IMR-90 (cell line): ENCODE data around the gene RCN1. TPM values are rescaled to one million over a fixed set of nuclear protein-coding genes. Genes with fewer than 3 reads are reported as not detected.

Source experiments
- ATAC-seq: fragments of 200-7000 bp; cut with Tn5 transposase; 2 replicates; pipeline ENCODE4 v1.9.1; 2020; ENCODE audit warnings: low read depth, mild to moderate bottlenecking, moderate library complexity
- BruUV-seq: library from RNA; stranded (reverse); fragments of 400-500 nt; replicated peaks from 2 replicates; lab custom pipeline; 2021; lab: Mats Ljungman, UMichigan
- CTCF ChIA-PET: fragments of 300-600 bp; formaldehyde crosslinking; extraction: SDS; loops from one replicate; lab custom pipeline; 2021; ENCODE audit warnings: antibody characterized with exemption; lab: Yijun Ruan, JAX
- POLR2A ChIA-PET: fragments of 300-600 bp; sonication (Branson Sonifier 250); formaldehyde crosslinking; loops from one replicate; lab custom pipeline; 2022; ENCODE audit warnings: antibody characterized with exemption; ENCODE audit not compliant: unreplicated experiment; lab: Charles Lee
- DNase-seq: peaks from one replicate; pipeline ENCODE4 v3.0.0; 2013
- H2AFZ ChIP-seq: replicated peaks from 2 replicates; pipeline ENCODE3; 2013; ENCODE audit warnings: low read length, mild to moderate bottlenecking; ENCODE audit not compliant: poor library complexity
- H2AK5ac ChIP-seq: 2 replicates; pipeline ENCODE4 v1.6.1; 2013; ENCODE audit warnings: low read depth, low read length, inconsistent platforms
- H2AK9ac ChIP-seq: replicated peaks from 2 replicates; pipeline ENCODE3; 2013; ENCODE audit warnings: mild to moderate bottlenecking, low read depth, low read length, moderate library complexity; ENCODE audit not compliant: poor library complexity
- H2BK120ac ChIP-seq: 2 replicates; pipeline ENCODE4 v1.6.1; 2013; ENCODE audit warnings: low read depth, low read length, inconsistent platforms
- H2BK15ac ChIP-seq: 3 replicates; pipeline ENCODE4 v1.6.1; 2013; ENCODE audit warnings: low read depth, low read length, inconsistent platforms
- H2BK20ac ChIP-seq: 2 replicates; pipeline ENCODE4 v1.6.1; 2013; ENCODE audit warnings: low read depth, mild to moderate bottlenecking, inconsistent platforms, low read length, moderate library complexity
- H2BK5ac ChIP-seq: 2 replicates; pipeline ENCODE4 v1.6.1; 2013; ENCODE audit warnings: mild to moderate bottlenecking, low read depth, low read length, inconsistent platforms; ENCODE audit not compliant: poor library complexity, severe bottlenecking
- H3K14ac ChIP-seq: replicated peaks from 2 replicates; pipeline ENCODE4 v1.6.1; 2013; ENCODE audit warnings: low read depth, low read length, inconsistent platforms
- H3K18ac ChIP-seq: 2 replicates; pipeline ENCODE4 v1.6.1; 2013; ENCODE audit warnings: low read depth, low read length, control low read depth
- H3K23ac ChIP-seq: 2 replicates; pipeline ENCODE4 v1.6.1; 2013; ENCODE audit warnings: low read depth, low read length, inconsistent platforms
- H3K27ac ChIP-seq: 2 replicates; pipeline ENCODE4 v1.5.1; 2013; ENCODE audit warnings: mild to moderate bottlenecking, control low read depth, low read length; ENCODE audit not compliant: insufficient read depth
- H3K27me3 ChIP-seq: 2 replicates; pipeline ENCODE4 v1.6.1; 2013; ENCODE audit warnings: low read length; ENCODE audit not compliant: control insufficient read depth, insufficient read depth
- H3K36me3 ChIP-seq: 2 replicates; pipeline ENCODE4 v1.6.1; 2013; ENCODE audit warnings: low read length, mixed read lengths; ENCODE audit not compliant: control insufficient read depth, insufficient read depth
- H3K4ac ChIP-seq: 2 replicates; pipeline ENCODE4 v1.6.1; 2013; ENCODE audit warnings: low read depth, low read length, inconsistent platforms
- H3K4me1 ChIP-seq: 2 replicates; pipeline ENCODE4 v1.6.1; 2013; ENCODE audit warnings: low read length, mixed read lengths; ENCODE audit not compliant: control insufficient read depth, insufficient read depth
- H3K4me2 ChIP-seq: 2 replicates; pipeline ENCODE4 v1.6.1; 2013; ENCODE audit warnings: low read depth, mild to moderate bottlenecking, control low read depth, low read length, moderate library complexity
- H3K4me3 ChIP-seq: 2 replicates; pipeline ENCODE4 v1.5.1; 2013; ENCODE audit warnings: low read depth, mild to moderate bottlenecking, control low read depth, low read length, moderate library complexity; ENCODE audit not compliant: insufficient read depth
- H3K56ac ChIP-seq: 2 replicates; pipeline ENCODE4 v1.6.1; 2013; ENCODE audit warnings: low read length, inconsistent platforms; ENCODE audit not compliant: insufficient read depth; ENCODE audit errors: extremely low read depth
- H3K79me1 ChIP-seq, 2 experiments: 2 replicates each; pipeline ENCODE4 v1.6.1; 2013; ENCODE audit warnings: low read length in 2 of 2, inconsistent platforms in 1 of 2, low read depth in 1 of 2
- H3K9ac ChIP-seq: 2 replicates; pipeline ENCODE4 v1.6.1; 2013; ENCODE audit warnings: low read depth, low read length, control low read depth
- H3K9me1 ChIP-seq: 2 replicates; pipeline ENCODE4 v1.6.1; 2013; ENCODE audit warnings: low read length, inconsistent platforms; ENCODE audit not compliant: insufficient read depth
- H3K9me3 ChIP-seq: 2 replicates; pipeline ENCODE4 v1.6.1; 2013; ENCODE audit warnings: low read length; ENCODE audit not compliant: control insufficient read depth, insufficient read depth
- H4K20me1 ChIP-seq: 2 replicates; pipeline ENCODE4 v1.6.1; 2013; ENCODE audit warnings: low read length, inconsistent platforms; ENCODE audit not compliant: insufficient read depth
- H4K5ac ChIP-seq: 2 replicates; pipeline ENCODE4 v1.6.1; 2013; ENCODE audit warnings: mild to moderate bottlenecking, low read depth, low read length, control low read depth
- H4K8ac ChIP-seq, 2 experiments: 2 replicates each; pipeline ENCODE4 v1.6.1; 2013; ENCODE audit warnings: low read depth in 2 of 2, low read length in 2 of 2, control low read depth in 1 of 2, inconsistent platforms in 1 of 2
- H4K91ac ChIP-seq: 2 replicates; pipeline ENCODE4 v1.6.1; 2013; ENCODE audit warnings: low read depth, low read length, inconsistent platforms; ENCODE audit not compliant: insufficient read depth
- CEBPB ChIP-seq: IDR thresholded peaks from 2 replicates; pipeline ENCODE4 v1.6.1; 2012; ENCODE audit warnings: low read depth, low read length, improper control_type of control experiment
- WGBS, 2 experiments: methylation state at CpG; one replicate each; pipeline versions ENCODE4 v1.1.5 to v1.1.7; 2013; ENCODE audit warnings: missing lambda C conversion rate in 2 of 2; ENCODE audit not compliant: insufficient read length in 1 of 2; ENCODE audit errors: extremely low coverage in 2 of 2; 5-methylcytosine and 5-hydroxymethylcytosine counted together
- dilution Hi-C: fragments of 300-500 bp; cut with HindIII; formaldehyde crosslinking; loops from one replicate; pipeline ENCODE4 v1.14.3; 2018; ENCODE audit warnings: low sequenced_read_pairs; ENCODE audit not compliant: unreplicated experiment
- in situ Hi-C: fragments of 300-500 bp; cut with MboI; formaldehyde crosslinking; loops from 3 replicates; pipeline ENCODE4 v1.14.3; 2019; ENCODE audit warnings: low sequenced_read_pairs, inconsistent platforms, mixed read lengths
- intact Hi-C: fragments of 100-400 bp; cut with micrococcal nuclease; formaldehyde crosslinking; loops from 2 replicates; pipeline ENCODE4 v1.10.0; 2022
- polyA plus RNA-seq, 3 experiments: library from polyadenylated mRNA; depleted of rRNA; stranded (reverse); fragments of >200 nt; gene quantifications; 2 replicates each; pipeline ENCODE4 v1.2.3, GENCODE V29; 2012; ENCODE audit warnings: low replicate concordance in 1 of 3
- total RNA-seq: library from RNA; depleted of rRNA; stranded (reverse); fragments of >200 nt; gene quantifications from 2 replicates; pipeline ENCODE4 v1.2.3, GENCODE V29; 2012
- TF ChIP-seq, protein P1 (sequence below): fragments of 150-350 bp; IDR thresholded peaks from 2 replicates; pipeline ENCODE4 v1.6.1; 2016; ENCODE audit warnings: low read depth, mild to moderate bottlenecking, low read length, moderate library complexity, borderline replicate concordance

RCN1 gene
- total and polyA plus RNA-seq, 2 of the 4 experiments (the other 2 are of a cell fraction): 129 to 193 TPM

DNA sequence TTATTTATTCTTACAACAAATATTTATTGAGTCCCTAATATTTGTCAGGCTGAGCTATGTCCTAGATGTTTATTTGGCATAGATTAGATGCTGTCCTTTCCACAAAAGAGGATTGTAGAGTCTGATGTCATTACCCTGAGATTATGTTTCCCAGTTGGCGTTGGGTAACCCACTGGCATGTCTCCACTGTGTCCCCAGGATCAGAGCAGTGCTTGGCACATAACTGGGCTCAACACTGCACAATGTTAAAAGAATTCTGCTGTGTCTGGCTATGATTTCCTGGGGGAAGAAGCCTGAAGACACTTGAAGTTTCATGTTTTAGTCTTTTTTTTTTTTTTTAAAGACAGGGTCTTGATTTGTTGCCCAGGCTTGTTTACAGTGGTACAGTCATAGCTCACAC is 4.0 kb downstream of the RCN1 start:
- in situ Hi-C loops: loop anchor here (25.0 kb wide), 1 partner anchor 492 kb away; the partner anchor contains the start of gene EIF3M
- H3K14ac ChIP-seq: no peak overlapping the region
- no peak overlapping the region for H3K4ac ChIP-seq
- H2BK120ac ChIP-seq: no peak overlapping the region
- H4K20me1 ChIP-seq: peaks cover 74% of the 10 kb centered on the region
- H3K79me1 ChIP-seq: peaks cover 43 to 84% of the 10 kb centered on the region in 2 experiments
- H2BK5ac ChIP-seq: peak overlapping the region; percentile 27
- no peak overlapping the region for H2BK15ac ChIP-seq
- no peak overlapping the region for H4K5ac ChIP-seq
- H2AK9ac ChIP-seq: no peak overlapping the region
- no peak overlapping the region for H4K91ac ChIP-seq
- no peak overlapping the region for H4K8ac ChIP-seq
- H3K4me3 ChIP-seq: no peak overlapping the region
- TF ChIP-seq, protein P1, sequence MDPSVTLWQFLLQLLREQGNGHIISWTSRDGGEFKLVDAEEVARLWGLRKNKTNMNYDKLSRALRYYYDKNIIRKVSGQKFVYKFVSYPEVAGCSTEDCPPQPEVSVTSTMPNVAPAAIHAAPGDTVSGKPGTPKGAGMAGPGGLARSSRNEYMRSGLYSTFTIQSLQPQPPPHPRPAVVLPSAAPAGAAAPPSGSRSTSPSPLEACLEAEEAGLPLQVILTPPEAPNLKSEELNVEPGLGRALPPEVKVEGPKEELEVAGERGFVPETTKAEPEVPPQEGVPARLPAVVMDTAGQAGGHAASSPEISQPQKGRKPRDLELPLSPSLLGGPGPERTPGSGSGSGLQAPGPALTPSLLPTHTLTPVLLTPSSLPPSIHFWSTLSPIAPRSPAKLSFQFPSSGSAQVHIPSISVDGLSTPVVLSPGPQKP: no peak
- peak; percentile 31; the same call in 1 of the 2 replicates for TF ChIP-seq CEBPB
- ChIA-PET POLR2A (interaction anchor here (1.1 kb wide), 1 partner anchor 27 kb away, joined by 3 read pairs; no protein-coding TSS in a partner anchor), CTCF (no interaction called here)
- TSS peak; percentile 1 for BruUV-seq
- H3K9me3 ChIP-seq: no peaks in the 10 kb centered on the region
- no peak overlapping the region for H3K56ac ChIP-seq
- no peak overlapping the region for H3K23ac ChIP-seq
- H2AFZ ChIP-seq: no peak overlapping the region
- no peak overlapping the region for H2AK5ac ChIP-seq
- H3K27ac ChIP-seq: no peak overlapping the region
- no peak overlapping the region for H3K9ac ChIP-seq
- H3K36me3 ChIP-seq: peaks cover 30% of the 10 kb centered on the region
- WGBS, 2 experiments: no CpG with 5 or more reads among the region's 1 CpG
- H3K9me1 ChIP-seq: peaks cover 45% of the 10 kb centered on the region
- H3K4me2 ChIP-seq: no peak overlapping the region
- no peak overlapping the region for H3K18ac ChIP-seq
- ATAC-seq (no peak), DNase-seq (no peak)
- no peak overlapping the region for H2BK20ac ChIP-seq
- intact Hi-C loops: no loop called here
- no peaks in the 10 kb centered on the region for H3K27me3 ChIP-seq
- H3K4me1 ChIP-seq: peaks cover 19% of the 10 kb centered on the region
- dilution Hi-C loops: no loop called here
